ENCODE measurements around the gene SFTPD. TPM values are rescaled to one million over a fixed set of nuclear protein-coding genes. Genes with fewer than 3 reads are reported as not detected.
"Not testable (repeated sequence)": the region's sequence is repeated elsewhere in the genome, so short reads cannot be mapped to it uniquely, and the experiment has no call there.

The SFTPD gene
- 0.64 to 1.6 TPM (median 0.65 TPM) in 3 replicates for total RNA-seq
- long read RNA-seq: 0 reads

DNA sequence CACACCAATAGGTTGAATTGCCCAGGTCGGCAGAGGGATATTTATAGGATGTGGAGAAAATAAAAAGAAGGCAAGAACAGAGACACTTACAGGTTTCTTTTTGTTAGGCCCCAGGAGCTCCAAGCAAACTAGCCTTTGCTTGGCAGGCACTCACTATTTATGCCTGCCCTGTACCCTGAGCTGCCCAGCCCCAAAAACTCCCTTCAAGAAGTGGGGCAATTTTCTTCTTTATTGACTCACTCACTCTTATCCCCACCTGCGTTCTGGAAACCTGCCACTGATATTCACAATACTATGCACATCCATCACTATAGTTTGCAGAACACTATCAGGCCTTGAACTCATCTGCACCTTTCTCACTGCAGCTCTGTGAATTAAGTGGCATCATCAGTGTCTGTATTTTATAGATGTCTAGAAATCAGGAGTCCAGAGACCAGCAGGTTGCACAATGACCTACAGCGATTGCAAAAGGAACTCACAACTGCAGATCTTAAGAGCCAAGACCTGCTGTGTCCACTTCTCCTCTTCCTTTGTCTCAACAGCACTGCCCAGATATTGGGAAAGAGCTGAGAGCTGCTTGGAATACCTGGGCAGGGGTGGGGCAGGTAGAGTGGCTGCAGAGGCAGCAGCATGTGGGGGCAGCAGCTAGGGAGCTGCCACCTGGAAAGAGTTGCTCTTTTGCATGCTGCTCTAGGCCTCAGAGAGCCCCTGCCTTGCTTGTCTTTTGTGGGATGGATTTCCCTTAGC, at the start of gene SFTPD:
TSS of gene SFTPD (minus strand) at position 130 of the 747 bp plus-strand sequence. CDS start 2,446 bp downstream, outside the sequence.
- no peaks in the 10 kb centered on the region for H3K4me1 Mint-ChIP-seq (ENCODE audit: low read depth)
- H3K27ac Mint-ChIP-seq (ENCODE audit: unreplicated experiment): no peak within 1 kb of the TSS
- H3K36me3 Mint-ChIP-seq (ENCODE audit: low read depth): peaks cover 2% of the 10 kb centered on the region
- peaks cover 38% of the 10 kb centered on the region for H3K27me3 Mint-ChIP-seq (ENCODE audit: low read depth)
- no peak for DNase-seq (ENCODE audit: low spot score)
- H3K4me3 Mint-ChIP-seq (ENCODE audit: unreplicated experiment): no peak within 1 kb of the TSS
- TF ChIP-seq, protein P1, sequence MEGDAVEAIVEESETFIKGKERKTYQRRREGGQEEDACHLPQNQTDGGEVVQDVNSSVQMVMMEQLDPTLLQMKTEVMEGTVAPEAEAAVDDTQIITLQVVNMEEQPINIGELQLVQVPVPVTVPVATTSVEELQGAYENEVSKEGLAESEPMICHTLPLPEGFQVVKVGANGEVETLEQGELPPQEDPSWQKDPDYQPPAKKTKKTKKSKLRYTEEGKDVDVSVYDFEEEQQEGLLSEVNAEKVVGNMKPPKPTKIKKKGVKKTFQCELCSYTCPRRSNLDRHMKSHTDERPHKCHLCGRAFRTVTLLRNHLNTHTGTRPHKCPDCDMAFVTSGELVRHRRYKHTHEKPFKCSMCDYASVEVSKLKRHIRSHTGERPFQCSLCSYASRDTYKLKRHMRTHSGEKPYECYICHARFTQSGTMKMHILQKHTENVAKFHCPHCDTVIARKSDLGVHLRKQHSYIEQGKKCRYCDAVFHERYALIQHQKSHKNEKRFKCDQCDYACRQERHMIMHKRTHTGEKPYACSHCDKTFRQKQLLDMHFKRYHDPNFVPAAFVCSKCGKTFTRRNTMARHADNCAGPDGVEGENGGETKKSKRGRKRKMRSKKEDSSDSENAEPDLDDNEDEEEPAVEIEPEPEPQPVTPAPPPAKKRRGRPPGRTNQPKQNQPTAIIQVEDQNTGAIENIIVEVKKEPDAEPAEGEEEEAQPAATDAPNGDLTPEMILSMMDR (IDR thresholded peaks at IDR 0.05): no peak
- peaks cover 29% of the 10 kb centered on the region for H3K9me3 Mint-ChIP-seq (ENCODE audit: low read depth)

DNA sequence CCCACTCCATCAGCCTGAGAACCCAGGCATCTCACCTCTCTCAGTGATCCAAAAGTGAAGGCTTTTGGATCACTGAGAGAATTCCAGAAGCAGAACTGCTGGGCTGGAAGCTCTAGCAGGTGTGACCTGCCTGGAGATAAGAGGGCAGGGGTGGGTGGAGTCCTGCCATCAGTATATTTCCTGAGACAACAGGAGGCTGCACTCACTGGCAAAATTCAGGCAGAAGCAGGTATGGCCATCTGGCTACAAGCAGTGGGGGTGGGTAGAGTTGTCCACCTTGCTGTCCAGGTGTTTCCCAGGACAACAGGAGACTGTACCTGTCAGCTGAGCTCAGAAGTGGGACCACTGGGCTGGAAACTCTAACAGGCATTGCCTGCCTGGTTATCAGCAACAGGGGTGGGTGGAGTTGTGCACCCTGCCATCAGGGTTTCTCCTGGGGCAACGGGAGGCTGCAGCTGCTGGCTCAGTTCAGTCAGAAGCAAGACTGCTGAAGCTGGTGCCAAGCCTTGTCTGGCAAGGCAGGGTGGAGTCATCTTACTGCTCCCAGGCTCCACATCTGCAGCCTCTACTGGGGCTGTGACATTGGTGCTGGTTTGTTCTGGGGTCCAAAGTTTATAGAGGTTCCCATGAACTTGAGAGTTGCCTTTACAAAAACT, 47.2 kb upstream of the SFTPD start:
- Mint-ChIP-seq H3K36me3 (ENCODE audit: low read depth) (peaks cover 2% of the 10 kb centered on the region), H3K27ac (ENCODE audit: unreplicated experiment) (no peak overlapping the region), H3K4me3 (ENCODE audit: unreplicated experiment) (no peak overlapping the region), H3K27me3 (ENCODE audit: low read depth) (peaks cover 8% of the 10 kb centered on the region), H3K4me1 (ENCODE audit: low read depth) (peaks cover 8% of the 10 kb centered on the region), H3K9me3 (ENCODE audit: low read depth) (peaks cover 12% of the 10 kb centered on the region)
- DNase-seq (ENCODE audit: low spot score): no peak
- TF ChIP-seq, protein P1 (IDR thresholded peaks at IDR 0.05): no peak

DNA sequence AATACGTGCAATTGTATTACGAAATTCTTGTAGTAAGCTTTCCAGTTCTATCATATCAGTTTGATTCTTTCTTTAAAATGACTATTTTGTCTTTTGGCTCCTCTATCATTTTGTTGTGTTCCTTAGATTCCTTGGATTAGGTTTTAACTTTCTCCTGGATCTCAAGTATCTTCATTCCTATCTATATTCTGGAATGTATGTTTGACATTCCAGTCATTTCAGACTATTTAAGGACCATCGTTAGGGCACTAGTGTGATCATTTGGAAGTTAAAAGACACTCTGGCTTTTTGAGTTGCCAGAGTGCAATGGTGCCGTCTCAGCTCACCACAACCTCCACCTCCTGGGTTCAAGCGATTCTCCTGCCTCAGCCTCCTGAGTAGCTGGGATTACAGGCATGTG, 45.7 kb upstream of the SFTPD start:
- Mint-ChIP-seq H3K4me3 (ENCODE audit: unreplicated experiment) (no peak overlapping the region), H3K27ac (ENCODE audit: unreplicated experiment) (no peak overlapping the region), H3K27me3 (ENCODE audit: low read depth) (peaks cover 8% of the 10 kb centered on the region), H3K4me1 (ENCODE audit: low read depth) (peaks cover 8% of the 10 kb centered on the region), H3K9me3 (ENCODE audit: low read depth) (peaks cover 26% of the 10 kb centered on the region), H3K36me3 (ENCODE audit: low read depth) (peaks cover 10% of the 10 kb centered on the region)
- TF ChIP-seq, protein P1 (IDR thresholded peaks at IDR 0.05): no peak
- DNase-seq (ENCODE audit: low spot score): no peak

DNA sequence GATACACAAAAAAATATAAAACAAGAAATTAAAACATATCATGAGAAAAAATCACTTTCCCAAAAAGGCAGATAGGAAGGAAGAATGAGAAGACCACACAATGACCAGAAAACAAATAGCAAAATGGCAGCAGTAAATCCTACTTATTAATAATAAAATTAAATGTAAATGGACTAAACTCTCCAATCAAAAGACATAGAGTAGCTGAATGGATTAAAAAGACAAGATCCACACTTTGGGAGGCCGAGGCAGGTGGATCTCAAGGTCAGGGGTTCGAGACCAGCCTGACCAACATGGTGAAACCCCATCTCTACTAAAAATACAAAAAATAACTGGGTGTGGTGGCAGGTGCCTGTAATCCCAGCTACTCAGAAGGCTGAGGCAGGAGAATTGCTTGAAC, 39.3 kb upstream of the SFTPD start:
- not testable (repeated sequence) for H3K4me3 Mint-ChIP-seq (ENCODE audit: unreplicated experiment); H3K4me1 Mint-ChIP-seq (ENCODE audit: low read depth); H3K27ac Mint-ChIP-seq (ENCODE audit: unreplicated experiment); DNase-seq (ENCODE audit: low spot score)
- peaks cover 29% of the 10 kb centered on the region for H3K9me3 Mint-ChIP-seq (ENCODE audit: low read depth)
- H3K27me3 Mint-ChIP-seq (ENCODE audit: low read depth): peaks cover 14% of the 10 kb centered on the region
- H3K36me3 Mint-ChIP-seq (ENCODE audit: low read depth): peaks cover 12% of the 10 kb centered on the region

DNA sequence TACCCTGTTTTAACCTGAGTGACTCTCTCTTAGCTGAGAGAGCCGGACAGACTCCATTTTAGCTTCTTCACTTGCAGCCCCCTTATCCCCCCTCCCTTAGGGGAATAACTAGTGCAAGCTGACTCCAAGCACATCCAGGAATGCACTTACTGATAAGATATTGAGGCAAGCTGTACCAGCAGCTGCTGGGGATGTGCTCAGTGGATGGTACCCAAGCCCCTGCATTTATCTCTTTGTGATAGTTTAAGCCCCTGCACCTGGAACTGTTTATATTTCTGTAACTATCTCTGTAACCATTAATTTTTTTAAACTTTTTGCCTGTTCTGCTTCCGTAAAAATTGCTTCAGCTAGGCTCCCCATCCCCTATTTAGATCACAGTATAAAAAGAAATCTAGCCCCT, 37.8 kb upstream of the SFTPD start:
- Mint-ChIP-seq H3K27me3 (ENCODE audit: low read depth) (peaks cover 14% of the 10 kb centered on the region), H3K9me3 (ENCODE audit: low read depth) (peaks cover 22% of the 10 kb centered on the region), H3K36me3 (ENCODE audit: low read depth) (peaks cover 10% of the 10 kb centered on the region)
- not testable (repeated sequence) for DNase-seq (ENCODE audit: low spot score); H3K27ac Mint-ChIP-seq (ENCODE audit: unreplicated experiment); H3K4me3 Mint-ChIP-seq (ENCODE audit: unreplicated experiment); H3K4me1 Mint-ChIP-seq (ENCODE audit: low read depth)

DNA sequence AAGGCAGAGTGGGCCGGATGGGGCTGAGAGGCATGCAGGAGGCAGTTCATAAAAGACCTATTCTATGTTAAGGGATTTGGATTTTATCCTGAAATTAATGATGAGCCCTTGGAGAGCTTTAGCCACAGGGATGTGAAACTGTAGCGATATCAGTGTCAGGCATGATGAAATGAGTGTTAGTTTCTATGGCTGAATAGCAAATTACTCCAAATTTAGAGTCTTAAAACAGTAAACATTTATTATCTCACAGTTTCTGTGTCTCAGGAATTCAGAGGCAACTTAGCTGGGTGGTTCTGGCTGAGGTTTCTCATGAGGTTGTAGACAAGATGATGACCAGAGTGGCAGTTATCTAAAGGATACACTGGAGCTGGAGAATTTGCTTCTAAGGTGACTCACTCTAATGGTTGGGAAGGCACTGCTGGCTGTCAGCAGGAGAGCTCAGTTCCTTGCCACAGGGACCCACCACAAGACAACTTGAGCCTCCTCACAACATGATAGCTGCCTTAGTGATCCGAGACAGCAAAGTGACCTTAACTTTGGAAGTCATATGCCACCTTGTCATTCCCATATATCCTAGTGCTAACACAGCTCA, 36.7 kb upstream of the SFTPD start:
- no peak overlapping the region for H3K4me3 Mint-ChIP-seq (ENCODE audit: unreplicated experiment)
- H3K27ac Mint-ChIP-seq (ENCODE audit: unreplicated experiment): no peak overlapping the region
- peaks cover 7% of the 10 kb centered on the region for H3K36me3 Mint-ChIP-seq (ENCODE audit: low read depth)
- TF ChIP-seq, protein P1 (IDR thresholded peaks at IDR 0.05): no peak
- H3K27me3 Mint-ChIP-seq (ENCODE audit: low read depth): peaks cover 14% of the 10 kb centered on the region
- peaks cover 13% of the 10 kb centered on the region for H3K9me3 Mint-ChIP-seq (ENCODE audit: low read depth)
- no peak for DNase-seq (ENCODE audit: low spot score)
- peaks cover 6% of the 10 kb centered on the region for H3K4me1 Mint-ChIP-seq (ENCODE audit: low read depth)
